Measurements from ENCODE around the gene CCM2.

Gene CCM2

DNA sequence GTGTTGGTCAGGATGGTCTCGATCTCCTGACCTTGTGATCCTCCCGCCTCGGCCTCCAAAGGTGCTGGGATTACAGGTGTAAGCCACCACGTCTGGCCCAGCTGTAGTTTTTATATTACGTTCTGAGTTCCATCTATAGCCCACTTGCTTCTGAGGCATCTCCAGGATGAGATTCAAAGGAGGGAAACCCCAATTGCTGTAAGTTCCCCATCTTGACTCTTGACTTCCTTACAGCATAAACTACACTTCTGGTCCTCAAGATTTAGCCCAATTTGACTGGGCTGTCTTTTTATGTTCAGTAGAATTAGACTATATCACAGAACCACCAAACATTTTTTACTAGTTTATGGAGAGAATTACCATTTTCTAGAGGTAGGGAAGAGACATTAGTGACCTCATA lies 44.3 kb downstream of the CCM2 start:
- DNase-seq = no peak
- no peaks in the 10 kb centered on the region for H3K27me3 ChIP-seq (replicated peaks; ENCODE audit: insufficient read depth, low read length)
- H3K4me3 ChIP-seq (ENCODE audit: low read length) = no peak overlapping the region
- H3K27ac ChIP-seq (ENCODE audit: low read length) = no peak overlapping the region
- 0 out of 2 replicates have a peak, but pooled peaks cover 6% of the 10 kb centered on the region for H4K20me1 ChIP-seq (ENCODE audit: insufficient read depth, low read length)
- no peaks in the 10 kb centered on the region; the same call in 1 of the 2 replicates for H3F3A ChIP-seq (ENCODE audit: insufficient read depth, low read length)
- TF ChIP-seq EZH2 (optimal IDR thresholded peaks at IDR 0.05; ENCODE audit: low read depth, low read length) (no peak), EZH2phosphoT487 (IDR thresholded peaks at IDR 0.05; ENCODE audit: low read length) (no peak)
- TF ChIP-seq, protein P1, sequence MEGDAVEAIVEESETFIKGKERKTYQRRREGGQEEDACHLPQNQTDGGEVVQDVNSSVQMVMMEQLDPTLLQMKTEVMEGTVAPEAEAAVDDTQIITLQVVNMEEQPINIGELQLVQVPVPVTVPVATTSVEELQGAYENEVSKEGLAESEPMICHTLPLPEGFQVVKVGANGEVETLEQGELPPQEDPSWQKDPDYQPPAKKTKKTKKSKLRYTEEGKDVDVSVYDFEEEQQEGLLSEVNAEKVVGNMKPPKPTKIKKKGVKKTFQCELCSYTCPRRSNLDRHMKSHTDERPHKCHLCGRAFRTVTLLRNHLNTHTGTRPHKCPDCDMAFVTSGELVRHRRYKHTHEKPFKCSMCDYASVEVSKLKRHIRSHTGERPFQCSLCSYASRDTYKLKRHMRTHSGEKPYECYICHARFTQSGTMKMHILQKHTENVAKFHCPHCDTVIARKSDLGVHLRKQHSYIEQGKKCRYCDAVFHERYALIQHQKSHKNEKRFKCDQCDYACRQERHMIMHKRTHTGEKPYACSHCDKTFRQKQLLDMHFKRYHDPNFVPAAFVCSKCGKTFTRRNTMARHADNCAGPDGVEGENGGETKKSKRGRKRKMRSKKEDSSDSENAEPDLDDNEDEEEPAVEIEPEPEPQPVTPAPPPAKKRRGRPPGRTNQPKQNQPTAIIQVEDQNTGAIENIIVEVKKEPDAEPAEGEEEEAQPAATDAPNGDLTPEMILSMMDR (IDR thresholded peaks at IDR 0.05; ENCODE audit: low read length) = no peak
- H3K9me2 ChIP-seq (replicated peaks; ENCODE audit: insufficient read depth, low read length) = no peaks in the 10 kb centered on the region
- H3K9me3 ChIP-seq (replicated peaks; ENCODE audit: insufficient read depth, low read length) = no peaks in the 10 kb centered on the region
- H3K4me1 ChIP-seq (ENCODE audit: low read length) = no peaks in the 10 kb centered on the region
- peaks cover 10% of the 10 kb centered on the region for H3K36me3 ChIP-seq (replicated peaks; ENCODE audit: insufficient read depth, low read length)
- peaks cover 90% of the 10 kb centered on the region for H3K79me2 ChIP-seq (ENCODE audit: low read length)
- H3K9ac ChIP-seq (ENCODE audit: low read length) = no peak overlapping the region
- H2AFZ ChIP-seq (ENCODE audit: low read length) = no peak overlapping the region
- no peak overlapping the region for H3K4me2 ChIP-seq (ENCODE audit: low read depth, low read length)

- Histone ChIP-seq H3K27ac (ENCODE audit: low read length) (no peak overlapping the region), H3K36me3 (replicated peaks; ENCODE audit: insufficient read depth, low read length) (peaks cover 12% of the 10 kb centered on the region), H3K9ac (ENCODE audit: low read length) (no peak overlapping the region), H2AFZ (ENCODE audit: low read length) (no peak overlapping the region), H3K4me1 (ENCODE audit: low read length) (no peaks in the 10 kb centered on the region), H3K9me3 (replicated peaks; ENCODE audit: insufficient read depth, low read length) (no peaks in the 10 kb centered on the region), H4K20me1 (ENCODE audit: insufficient read depth, low read length) (peaks cover 15% of the 10 kb centered on the region; the same call in 1 of the 2 replicates), H3F3A (ENCODE audit: insufficient read depth, low read length) (no peaks in the 10 kb centered on the region; the same call in 1 of the 2 replicates), H3K79me2 (ENCODE audit: low read length) (peaks cover 96% of the 10 kb centered on the region), H3K9me2 (replicated peaks; ENCODE audit: insufficient read depth, low read length) (no peaks in the 10 kb centered on the region), H3K27me3 (replicated peaks; ENCODE audit: insufficient read depth, low read length) (no peaks in the 10 kb centered on the region), H3K4me3 (ENCODE audit: low read length) (no peak overlapping the region), H3K4me2 (ENCODE audit: low read depth, low read length) (no peak overlapping the region)
- DNase-seq = no peak
- no peak for TF ChIP-seq EZH2phosphoT487 (IDR thresholded peaks at IDR 0.05; ENCODE audit: low read length)
- TF ChIP-seq, protein P1 (IDR thresholded peaks at IDR 0.05; ENCODE audit: low read length) = no peak
- no peak for TF ChIP-seq EZH2 (optimal IDR thresholded peaks at IDR 0.05; ENCODE audit: low read depth, low read length)
These were observed 48.7 kb downstream of the CCM2 start for GRCh38 chr7:45048748-45049147.

GRCh38 chr7:45050198-45050597 lies 50.2 kb downstream of the CCM2 start:
- Histone ChIP-seq H3K36me3 (replicated peaks; ENCODE audit: insufficient read depth, low read length) (peaks cover 12% of the 10 kb centered on the region), H3K9me2 (replicated peaks; ENCODE audit: insufficient read depth, low read length) (no peaks in the 10 kb centered on the region), H3K9ac (ENCODE audit: low read length) (no peak overlapping the region), H2AFZ (ENCODE audit: low read length) (no peak overlapping the region), H4K20me1 (ENCODE audit: insufficient read depth, low read length) (peaks cover 16% of the 10 kb centered on the region; the same call in 1 of the 2 replicates), H3K27me3 (replicated peaks; ENCODE audit: insufficient read depth, low read length) (no peaks in the 10 kb centered on the region), H3K27ac (ENCODE audit: low read length) (no peak overlapping the region), H3F3A (ENCODE audit: insufficient read depth, low read length) (no peaks in the 10 kb centered on the region; the same call in 1 of the 2 replicates), H3K4me1 (ENCODE audit: low read length) (no peaks in the 10 kb centered on the region), H3K9me3 (replicated peaks; ENCODE audit: insufficient read depth, low read length) (no peaks in the 10 kb centered on the region), H3K4me3 (ENCODE audit: low read length) (no peak overlapping the region), H3K79me2 (ENCODE audit: low read length) (peaks cover 96% of the 10 kb centered on the region), H3K4me2 (ENCODE audit: low read depth, low read length) (no peak overlapping the region)
- DNase-seq = no peak
- TF ChIP-seq, protein P1 (IDR thresholded peaks at IDR 0.05; ENCODE audit: low read length) = no peak
- TF ChIP-seq EZH2 (optimal IDR thresholded peaks at IDR 0.05; ENCODE audit: low read depth, low read length) = no peak
- TF ChIP-seq EZH2phosphoT487 (IDR thresholded peaks at IDR 0.05; ENCODE audit: low read length) = no peak
